GM19238 (cell line): ENCODE results near the gene HDHD3.
"Not testable (repeated sequence)": the region's sequence is repeated elsewhere in the genome, so short reads cannot be mapped to it uniquely, and the experiment has no call there.

Experiments used
- DNase-seq: peaks from one replicate; pipeline ENCODE4 v3.0.0; 2011; ENCODE audit warnings: low spot score; ENCODE audit not compliant: insufficient read length

The HDHD3 gene

DNA sequence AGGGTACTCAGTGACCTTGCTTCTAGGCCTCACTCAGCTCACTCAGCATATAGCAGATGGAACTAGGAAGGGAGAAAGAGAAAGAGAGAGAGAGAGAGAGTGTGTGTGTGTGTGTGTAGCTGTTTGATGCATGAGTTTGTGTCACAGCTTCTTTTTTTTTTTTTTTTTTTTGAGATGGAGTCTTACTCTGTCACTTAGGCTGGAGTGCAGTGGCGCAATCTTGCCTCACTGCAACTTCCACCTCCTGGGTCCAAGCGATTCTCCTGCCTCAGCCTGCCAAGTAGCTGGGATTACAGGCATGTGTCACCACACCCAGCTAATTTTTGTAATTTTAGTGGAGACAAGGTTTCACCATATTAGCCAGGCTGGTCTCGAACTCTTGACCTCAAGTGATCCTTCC, 11.1 kb downstream of the HDHD3 start:
- not testable (repeated sequence) for DNase-seq

DNA sequence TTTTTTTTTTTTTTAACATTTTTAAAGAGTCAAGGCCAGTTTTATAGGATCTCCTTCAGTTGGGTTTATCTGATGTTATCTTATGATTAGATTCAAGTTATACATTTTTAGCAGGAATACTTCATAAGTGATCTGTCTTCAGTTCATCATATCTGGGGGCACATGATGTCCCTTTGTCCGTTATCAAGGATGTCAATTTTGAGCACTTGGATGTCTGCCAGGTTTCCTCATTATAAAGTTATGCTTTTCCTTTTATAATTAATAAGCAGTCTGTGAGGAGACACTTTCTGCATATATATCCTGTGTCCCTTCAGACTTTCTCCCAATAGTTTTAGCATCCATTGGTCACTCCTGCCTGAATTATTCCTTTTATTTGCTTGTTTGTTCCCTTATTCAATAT, 11.8 kb downstream of the HDHD3 start:
- DNase-seq = no peak

DNA sequence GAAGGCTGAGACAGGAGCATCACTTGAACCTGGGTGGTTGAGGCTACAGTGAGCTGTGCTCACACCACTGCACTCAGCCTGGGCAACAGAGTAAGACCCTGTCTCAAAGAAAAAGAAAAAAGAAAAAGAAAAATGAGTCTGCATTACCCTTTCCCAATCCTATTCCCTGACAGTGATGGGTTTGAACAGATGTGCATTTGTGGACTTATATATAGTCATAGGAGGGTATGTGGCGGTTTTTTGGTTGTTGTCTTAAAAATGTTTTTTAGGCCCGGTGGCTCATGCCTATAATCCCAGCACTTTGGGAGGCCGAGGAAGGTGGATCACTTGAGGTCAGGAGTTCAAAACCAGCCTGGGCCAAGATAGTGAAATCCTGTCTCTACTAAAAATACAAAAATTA, 13.4 kb downstream of the HDHD3 start:
- DNase-seq = no peak

DNA sequence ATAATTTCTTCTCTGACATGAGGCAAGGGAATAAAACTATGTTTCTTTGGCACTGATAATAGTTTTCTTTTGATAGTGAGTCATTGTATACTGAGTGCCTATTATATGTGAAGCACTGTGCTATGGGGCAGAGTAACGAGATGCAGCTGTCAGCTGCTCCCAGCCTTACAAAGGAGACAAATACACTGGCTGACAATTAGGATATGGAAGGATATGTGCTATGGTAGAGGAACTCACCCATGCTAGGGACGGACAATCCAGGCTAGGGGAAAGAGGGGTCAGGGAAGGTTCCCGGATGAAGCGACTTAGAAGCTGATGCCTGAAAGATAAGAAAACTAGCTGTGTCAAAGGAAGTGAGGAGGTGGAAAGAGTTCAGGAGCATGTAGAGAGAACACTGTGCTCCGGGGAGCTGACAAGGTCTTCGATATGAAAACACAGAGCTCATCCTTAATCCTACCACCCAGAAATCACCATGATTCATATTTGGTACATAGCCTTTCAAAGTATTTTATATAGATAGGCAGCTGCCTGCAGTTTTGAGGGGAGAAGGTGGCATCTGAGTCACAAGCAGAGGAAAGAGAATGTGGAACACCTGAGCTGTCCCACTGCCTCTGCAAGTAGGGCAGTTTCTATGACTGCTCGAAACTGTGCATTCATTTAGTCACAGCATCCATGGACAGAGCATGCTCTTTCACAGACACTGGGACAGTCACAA, 15.3 kb downstream of the HDHD3 start:
- DNase-seq = no peak

DNA sequence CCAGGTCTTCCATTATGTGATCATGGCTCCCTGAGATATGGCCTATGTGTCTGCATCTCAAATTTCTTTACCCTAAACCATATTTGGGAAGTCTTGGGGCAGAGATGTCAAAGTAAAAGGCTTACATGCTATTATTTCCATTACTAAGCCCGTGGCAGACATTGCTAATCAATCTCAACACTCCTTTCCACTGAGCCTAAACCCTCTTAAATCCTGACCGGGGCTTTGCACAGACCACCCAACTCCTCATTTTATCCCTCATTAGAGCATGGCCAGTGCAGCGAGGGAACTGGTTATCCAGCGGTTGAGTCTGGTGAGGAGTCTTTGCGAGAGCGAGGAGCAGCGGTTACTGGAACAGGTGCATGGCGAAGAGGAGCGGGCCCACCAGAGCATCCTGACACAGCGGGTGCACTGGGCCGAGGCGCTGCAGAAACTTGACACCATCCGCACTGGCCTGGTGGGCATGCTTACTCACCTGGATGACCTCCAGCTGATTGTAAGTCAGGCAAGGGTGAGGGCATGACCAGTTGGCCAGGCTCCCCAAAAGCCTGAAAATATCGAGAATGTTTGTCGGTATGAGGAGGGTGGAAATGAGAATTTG, 16.4 kb downstream of the HDHD3 start:
- DNase-seq = no peak

DNA sequence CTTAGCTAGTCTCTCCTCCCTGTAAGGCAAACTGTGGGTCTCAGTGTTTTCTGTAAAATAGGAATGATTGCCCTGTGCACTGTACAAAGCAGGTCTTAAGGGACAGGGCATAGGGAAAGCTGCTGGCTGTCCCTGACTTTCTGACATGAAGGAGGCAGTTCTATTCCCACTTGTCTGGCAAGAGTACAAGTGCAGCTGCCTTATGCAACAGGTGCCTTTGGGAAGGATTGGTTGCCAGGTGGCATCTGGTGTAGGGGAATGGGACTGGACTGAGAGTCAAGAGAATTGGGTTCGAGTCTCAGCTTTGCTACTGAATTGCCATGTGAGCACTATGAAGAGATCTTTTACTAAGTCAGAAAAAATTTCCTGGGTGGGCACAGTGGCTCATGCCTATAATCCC, 17.4 kb downstream of the HDHD3 start:
- DNase-seq = no peak

DNA sequence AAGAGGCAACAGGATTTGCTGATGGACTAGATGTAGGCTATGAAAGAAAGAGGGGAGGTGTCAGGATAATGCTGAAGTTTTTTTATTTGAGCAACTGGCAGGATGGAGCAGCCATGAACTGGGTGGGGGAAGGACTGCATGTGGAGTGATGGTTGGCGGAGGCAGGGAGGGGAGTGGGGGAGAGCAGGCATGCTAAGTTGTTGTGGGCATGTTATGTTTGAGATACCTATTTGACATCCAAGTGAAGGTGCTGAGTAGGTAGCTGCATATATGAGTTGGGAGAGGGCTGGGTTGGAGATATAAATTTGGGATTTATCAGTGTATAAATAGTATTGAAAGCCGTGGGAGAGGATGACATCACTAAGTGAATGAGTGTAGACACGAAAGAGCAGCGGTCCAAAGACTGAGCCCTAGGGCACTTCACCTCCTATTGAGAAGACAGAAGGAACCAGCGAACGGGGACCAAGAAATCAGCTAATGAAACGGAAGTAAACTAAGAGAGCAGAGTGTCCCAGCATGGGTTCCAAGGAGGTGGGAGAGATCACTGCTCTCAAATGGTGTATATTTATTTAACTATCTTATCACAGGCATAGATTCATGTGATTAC, 20.0 kb downstream of the HDHD3 start:
- DNase-seq = no peak

DNA sequence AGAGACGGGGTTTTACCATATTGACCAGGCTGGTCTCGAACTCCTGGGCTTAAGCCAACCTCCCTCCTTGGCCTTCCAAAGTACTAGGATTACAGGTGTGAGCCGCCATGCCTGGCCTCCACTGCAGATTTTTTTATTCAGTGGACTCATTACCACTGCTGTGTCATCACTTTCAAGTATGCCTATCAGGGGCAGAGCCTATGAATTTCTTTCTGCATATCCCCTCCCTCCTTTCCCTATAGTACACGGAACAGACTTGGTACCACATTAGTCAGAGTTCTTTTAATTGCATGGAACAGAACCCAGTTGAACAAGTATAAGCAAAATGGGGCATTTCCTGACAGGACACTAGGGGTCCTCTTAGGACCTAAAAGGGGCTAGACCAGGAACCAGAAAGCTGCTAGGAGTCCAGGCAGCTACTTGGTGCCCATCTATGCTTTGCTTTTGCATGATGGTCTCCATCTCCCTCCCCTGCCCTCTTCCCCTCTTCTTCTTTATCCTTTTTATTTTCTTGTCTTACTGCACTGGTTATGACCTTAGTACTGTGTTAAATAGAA, 21.7 kb downstream of the HDHD3 start:
- DNase-seq = no peak

DNA sequence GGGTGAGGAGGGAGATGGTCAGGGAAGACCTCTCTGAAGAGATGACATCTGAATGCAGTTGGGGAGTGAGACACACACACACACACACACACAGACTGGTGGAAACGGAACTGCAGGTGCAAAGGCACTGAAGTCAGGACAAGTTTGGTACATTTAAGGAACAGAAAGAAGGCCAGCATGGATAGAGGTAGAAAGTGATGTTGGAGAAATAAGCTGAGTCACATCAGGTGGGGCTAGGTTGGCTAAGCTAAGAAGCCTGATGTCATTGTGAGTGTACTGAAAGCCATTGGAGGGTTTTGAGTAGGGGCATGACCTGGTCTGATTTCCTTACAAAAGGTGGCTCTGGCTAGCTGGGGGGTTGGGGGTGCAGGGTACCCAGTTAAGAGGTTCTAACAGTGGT, 24.4 kb downstream of the HDHD3 start:
- no peak for DNase-seq

DNA sequence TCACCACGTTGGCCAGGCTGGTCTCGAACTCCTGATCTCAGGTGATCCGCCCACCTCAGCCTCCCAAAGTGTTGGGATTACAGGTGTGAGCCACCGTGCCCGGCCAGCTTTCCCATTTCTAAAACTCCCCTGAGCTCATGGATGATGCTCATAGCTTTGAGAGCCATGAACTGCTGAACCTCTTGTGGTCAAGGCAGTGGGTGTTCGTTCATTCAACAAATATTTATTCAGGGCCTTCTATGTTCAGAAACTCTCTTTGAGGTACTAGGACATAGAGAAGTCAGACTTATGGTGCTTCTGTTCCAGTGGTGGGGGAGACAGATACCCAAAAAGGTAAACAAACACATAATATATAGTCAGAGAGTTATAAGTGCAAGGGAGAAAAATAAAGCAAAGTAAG, 24.8 kb downstream of the HDHD3 start:
- no peak for DNase-seq

DNA sequence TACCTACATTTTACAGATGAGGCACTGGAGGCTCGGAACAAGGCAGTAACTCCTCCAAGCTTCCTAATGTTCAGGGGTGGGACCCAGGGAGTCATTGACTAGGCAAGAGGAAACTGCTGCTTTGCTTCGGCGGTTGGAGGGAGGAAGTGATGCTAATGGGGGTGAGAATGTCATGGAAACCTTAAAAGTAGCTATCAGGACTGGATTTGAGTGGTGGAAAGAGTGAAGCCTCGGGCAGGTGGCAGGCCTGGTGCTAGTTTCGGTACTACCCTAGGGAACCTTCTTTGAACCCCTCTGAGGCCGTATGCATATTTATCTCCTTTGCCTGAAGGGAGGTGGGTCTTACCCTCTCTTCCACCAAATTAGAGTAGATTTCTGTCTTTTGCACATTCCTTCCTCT, 25.8 kb downstream of the HDHD3 start:
- no peak for DNase-seq

DNA sequence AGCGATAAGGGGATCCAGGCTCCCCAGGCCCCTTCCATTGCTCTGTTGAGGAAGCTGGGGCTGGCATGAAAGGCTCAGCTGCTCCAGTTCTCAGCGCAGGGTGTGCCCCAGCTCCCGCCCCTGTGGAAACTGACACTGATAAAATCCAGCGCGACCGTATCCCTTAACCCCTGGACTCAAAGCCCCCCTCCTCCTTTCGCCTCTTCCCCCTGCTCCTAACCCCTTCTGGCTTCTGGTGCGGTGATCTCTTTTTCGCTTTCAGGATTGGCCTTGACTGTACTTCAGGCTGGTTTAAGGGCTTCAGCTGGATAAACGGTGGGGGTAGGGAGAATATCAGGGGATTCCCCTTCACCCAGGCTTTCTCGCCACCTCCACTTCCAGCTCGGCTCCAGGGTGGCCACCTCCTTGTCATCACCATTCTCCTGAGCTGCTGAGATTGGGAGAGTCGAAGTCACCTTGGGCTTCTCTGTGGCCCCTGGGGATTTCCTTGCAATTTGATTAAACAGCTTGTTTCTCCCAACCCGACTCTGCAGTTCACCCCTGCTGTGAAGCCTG, 26.6 kb downstream of the HDHD3 start:
- DNase-seq = no peak

DNA sequence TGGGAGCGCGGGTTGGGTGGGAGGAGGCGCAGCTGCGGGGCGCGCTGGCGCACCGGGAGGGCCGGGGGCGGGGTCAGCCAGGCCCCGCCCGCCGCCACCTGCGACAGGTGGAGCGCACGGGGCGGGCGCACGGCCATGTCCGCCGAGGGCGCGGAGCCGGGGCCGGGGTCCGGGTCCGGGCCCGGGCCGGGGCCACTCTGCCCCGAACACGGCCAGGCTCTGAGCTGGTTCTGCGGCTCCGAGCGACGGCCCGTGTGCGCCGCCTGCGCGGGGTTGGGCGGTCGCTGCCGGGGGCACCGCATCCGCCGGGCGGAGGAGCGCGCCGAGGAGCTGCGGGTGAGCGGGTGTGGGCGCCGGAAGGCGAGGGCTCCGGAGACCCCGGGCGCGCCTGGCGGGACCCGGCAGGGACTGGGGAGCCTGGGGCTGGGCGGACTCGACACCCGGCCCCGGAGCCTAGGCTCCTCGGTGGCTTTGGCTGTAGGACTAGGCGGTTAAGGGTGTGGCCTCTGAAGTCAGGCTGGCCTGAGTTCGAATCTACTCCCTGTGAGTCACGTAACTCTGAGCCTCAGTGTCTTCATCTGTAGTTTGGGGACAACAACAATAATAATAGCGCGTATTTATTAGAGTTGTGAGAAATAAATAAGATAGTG, 27.2 kb downstream of the HDHD3 start, which contains the start of gene BSPRY:
Gene BSPRY (plus strand): TSS at position 97 of the 650 bp plus-strand sequence. CDS start 39 bp downstream, at position 136.
- DNase-seq = peak; percentile 49

DNA sequence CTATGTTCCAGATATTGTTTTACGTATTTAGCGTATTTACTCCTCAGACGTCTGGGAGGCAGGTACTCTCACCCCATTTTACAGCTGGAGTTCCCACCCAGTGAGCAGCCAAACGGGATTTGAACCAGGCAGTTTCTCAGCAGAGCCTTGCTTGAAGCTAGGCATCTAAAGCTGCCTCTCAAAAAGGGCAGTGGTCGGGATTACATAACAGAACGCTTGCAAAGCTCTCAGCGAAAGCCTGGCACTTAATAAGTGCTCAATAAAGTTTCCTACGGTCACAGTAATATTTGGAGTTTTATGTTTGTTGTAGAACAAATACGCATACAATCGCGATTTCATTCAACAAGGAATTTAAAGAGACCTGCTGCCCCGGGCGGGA, 27.7 kb downstream of the HDHD3 start:
- DNase-seq = no peak

DNA sequence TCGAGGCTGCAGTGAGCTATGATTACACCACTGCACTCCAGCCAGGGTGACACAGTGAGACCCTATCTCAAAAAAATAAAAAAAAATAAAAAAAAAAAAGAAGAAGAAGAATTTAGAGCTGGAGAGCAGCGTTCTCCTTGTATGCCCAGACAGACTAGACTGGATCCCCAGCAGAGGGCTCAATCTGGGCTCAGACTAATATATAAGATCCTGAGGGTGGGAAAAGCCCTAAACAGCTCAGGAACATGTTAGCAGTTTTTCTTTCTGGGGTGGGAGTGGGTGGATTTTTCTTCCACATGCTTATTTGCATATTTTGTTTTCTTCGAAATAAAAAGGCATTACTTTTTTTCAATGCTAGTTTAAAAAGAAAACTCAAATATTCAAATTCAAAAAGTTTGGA, 28.3 kb downstream of the HDHD3 start:
- DNase-seq = no peak

DNA sequence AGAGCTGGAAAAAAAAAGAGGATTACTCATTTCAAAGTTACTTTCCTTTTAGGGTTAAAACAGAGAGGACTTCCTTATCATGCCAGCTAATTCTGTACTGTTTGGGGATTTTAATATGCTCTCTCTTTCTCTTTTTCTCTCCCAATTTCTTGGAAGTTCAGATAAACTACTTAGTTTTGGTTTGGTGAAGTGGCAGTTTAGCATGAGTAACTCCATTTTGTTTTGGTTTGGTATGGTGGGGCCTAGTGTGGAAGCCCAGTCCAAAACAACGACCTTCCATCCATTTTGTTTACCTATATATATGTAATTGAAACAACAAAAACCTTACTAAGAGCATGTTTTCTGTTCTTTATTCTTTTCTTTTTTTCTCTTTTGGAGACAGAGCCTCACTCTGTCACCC, 31.1 kb downstream of the HDHD3 start:
- no peak for DNase-seq

DNA sequence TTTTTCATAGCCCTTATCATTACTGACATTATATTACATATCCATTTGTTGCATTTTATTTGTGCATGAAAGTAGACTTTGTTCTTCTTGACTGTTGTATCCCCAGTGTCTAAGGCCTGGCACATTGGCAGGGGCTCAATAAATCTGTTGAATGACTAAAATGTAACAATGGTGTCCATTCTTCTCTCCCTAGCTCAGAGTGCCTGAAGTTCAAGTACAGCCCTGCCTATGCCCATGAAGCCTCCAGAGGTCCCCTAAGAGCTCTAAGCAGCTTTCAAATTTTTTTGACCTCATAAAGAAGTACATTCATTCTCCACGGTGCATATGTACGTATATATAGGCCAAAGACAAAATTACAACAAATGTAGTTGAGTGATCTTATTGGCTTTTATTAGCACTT, 31.6 kb downstream of the HDHD3 start:
- no peak for DNase-seq

DNA sequence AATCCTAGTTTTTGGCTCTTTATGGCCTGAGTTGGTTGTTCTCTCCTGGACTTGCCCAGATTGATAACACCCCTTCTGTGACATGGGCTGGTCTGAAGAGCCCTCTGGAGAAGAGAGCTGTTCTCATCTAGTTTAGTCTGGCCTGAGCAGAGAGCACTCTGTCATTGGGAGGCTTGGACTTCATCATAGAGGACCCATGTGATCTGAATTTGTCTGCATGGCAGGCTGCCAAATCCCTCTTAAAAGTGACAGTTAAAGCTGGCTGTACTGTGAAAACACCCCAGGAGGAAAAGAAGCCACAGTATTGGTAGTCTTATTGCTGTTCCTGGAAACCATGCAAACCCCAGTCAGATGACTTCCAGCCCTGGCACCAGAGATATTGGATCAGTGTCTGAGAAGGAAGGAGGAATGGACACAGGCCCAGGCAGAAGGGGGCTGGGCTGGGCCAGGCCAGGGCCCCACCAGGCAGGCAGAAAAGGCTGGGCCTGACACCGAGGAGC, 33.0 kb downstream of the HDHD3 start:
- no peak for DNase-seq

DNA sequence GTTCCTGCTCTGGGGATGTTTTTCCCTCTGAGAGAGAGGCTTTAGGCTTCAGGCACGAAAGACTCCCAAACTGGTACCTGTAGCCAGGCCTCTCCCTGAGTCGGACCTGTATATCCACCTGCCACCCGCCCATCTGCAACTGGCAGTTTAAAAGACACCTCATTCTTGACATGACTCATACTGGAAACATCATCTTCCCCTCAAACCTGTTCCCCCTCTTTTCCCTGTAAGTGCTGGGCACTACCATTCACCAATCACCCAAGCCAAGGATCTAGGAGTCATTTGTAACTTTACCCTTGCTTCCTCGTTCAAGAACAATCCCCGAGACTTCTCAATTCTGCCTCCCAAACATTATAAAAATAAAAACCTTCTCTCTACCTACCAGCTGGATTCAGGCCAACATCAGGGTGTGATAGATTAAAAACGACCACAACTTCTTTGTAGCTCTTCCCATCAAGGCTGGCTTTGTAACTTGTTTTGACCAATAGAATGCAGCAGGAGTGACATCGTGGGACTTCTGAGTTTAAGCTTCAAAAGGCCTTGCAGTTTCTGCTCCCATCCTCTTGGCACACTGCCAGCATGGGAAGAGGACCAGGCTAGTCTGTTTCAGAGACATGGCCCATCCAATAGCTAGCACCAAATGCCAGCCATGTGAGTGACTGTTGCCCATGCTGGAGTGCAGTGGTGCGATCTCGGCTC, 34.9 kb downstream of the HDHD3 start:
- DNase-seq = no peak

DNA sequence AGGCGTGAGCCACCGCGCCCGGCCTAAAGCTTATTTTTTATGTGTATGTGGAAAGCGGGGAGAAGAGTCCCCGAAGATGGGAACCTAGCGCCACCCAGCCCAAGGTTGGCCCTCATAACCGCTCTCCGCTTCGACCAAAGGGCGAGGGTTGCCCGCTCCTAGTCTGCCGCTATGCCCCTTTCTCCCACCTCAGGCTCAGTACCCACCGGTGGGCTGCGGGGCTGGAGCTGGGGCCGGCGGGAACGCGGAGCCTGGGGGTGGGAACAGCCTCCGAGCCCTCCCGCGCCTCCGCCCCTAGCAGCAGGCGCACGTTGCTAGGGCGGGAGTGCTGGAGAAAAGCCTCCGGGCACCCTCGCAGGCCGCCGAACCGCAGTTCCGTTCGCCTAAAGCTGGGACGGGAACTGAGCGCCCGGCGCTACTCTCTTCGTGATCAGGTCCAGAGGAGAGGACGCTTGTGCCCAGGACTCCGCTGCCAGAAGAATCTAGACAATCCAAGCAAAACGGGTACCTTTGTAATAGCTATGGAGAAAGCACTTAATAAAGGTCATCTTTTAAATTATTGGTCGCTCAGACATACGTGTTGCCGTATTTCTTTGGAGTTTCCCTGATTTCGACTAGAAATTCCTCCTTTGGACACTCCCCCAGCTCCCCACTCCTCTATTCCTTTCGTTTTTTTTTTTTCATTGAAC, 36.6 kb downstream of the HDHD3 start, which contains the start of gene WDR31:
Gene WDR31 (minus strand): TSS at position 265 of the 689 bp plus-strand sequence. CDS start 8,253 bp downstream, outside the sequence.
- peak; percentile 91 for DNase-seq
